Measurements from ENCODE around the gene EXOC4.
"Not testable (repeated sequence)": the region's sequence is repeated elsewhere in the genome, so short reads cannot be mapped to it uniquely, and the experiment has no call there.

Gene EXOC4

DNA sequence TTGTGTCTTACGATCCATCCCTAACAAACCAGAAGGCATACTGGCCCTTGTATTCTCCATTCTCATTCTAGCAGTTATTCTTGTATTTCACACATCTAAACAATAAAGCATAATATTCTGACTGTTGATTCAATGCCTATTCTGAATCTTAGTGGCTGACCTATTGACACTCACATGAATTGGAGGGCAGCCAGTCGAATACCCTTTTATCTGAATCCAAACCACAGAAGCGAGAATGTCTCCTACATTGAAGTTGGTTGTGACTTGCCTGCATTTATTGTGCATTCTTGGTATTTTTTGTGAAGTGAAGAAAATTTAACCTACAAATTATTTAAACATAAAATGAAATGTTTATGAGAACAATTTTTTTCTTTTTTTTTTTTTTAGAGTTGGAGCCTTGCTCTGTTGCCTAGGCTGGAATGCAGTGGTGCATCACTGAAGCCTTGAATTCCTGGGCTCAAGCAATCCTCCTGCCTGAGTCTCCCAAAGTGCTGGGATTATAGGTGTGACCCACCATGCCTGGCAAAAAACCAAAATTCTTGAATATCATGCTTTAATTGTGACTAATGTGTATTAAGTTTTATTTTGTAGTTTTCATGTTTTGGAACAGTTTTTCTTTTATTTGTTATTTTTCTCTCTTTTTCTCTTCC, 22.7 kb downstream of the EXOC4 start:
- DNase-seq, result no peak

GRCh38 chr7:133278975-133279374, 26.1 kb downstream of the EXOC4 start:
- not testable (repeated sequence) for DNase-seq

DNA sequence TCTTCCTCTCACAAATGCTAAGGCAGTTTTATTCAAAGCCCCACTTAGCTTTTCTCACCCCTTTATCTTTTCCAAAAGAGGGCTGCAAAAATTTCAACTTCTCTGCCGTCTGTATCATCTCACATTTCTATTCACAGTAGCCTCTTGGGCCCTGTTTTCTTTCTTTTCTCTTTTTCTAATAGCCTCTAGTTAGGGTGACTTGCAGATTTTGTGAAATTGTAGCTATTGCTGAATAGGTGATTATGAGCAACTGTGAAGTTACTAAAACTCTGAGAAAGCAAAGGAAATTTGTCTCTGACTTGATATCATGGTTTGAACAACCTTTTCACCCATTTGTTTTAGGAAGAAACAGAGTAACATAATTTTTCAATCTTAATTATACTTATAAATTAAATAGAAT, 29.2 kb downstream of the EXOC4 start:
- no peak for DNase-seq

DNA sequence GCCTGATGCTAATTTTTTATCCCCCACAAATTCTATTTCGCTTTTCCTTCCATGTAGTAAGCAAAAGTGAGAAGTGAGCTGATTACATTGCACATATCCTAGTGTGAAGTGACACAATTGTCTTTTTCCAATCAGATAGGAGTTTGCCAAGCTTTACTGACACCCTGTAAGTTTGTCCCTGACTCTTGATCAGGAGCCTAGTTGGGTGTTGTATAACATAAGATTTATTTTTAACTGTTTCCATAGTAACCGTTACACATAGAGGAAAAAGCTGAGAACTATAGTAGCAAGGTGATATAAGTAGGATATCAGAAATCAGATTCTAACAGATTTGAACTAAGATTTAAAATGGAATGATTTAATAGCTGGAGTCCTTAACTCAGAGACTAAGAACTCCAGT, 31.2 kb downstream of the EXOC4 start:
- DNase-seq, result no peak

- DNase-seq, result no peak
Measured at GRCh38 chr7:133288970-133289369, 36.1 kb downstream of the EXOC4 start.

DNA sequence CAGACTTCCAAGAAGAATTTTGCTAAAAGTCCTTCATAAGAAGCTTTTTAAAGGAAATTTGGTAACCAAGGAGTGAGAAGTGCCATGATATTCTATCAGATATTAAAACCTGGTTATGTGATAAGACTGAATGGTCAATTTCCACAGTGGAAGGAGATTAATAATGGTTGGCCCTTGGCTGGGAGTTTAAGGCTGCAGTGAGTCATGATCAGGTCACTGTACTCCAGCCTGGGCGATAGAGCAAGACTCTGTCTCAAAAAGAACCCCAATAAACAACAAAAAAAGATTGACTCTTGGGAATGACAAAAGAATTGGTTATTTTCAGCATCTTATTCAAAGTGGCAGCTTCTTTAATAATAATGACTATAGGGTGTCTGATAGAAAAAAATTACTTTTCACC, 37.2 kb downstream of the EXOC4 start:
- DNase-seq, result no peak

- DNase-seq, result no peak
Measured at GRCh38 chr7:133290676-133291333, 37.9 kb downstream of the EXOC4 start.

GRCh38 chr7:133292631-133293030, 39.8 kb downstream of the EXOC4 start:
- no peak for DNase-seq

DNA sequence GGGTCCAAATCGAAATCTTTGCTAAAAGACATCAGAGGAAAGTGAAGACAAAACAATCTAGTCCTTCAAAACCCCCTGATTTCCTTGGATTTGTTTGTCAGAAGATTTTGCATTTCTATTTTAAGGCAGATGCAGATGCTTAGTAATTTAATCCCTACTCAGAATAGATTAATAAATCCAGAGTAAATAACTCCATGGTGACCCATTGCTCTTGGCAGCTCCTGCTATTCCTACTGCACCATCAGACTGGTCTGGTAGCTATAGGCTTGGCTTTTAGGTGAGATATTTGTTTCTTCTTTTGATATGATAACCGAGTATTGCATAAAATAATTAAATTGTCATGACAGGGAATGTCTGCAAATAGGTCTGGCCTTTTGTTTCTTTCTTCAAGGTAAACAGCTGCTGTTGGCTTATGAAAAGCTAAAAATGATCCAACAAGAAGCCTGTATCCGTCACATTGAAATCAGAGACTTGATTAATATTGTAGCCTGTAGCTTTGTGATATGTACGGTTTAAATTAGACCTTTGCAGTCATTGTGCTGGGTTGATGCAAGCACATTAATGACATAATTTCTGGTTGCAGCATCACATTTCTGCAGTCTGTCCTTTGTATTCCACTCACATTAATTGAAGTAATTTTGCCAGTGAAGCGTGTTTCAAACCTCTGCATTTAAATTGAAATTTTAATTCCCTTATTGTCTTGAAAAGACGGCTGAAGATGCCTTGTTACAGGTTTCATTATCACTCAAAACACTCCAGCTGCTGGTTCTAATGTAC, 40.7 kb downstream of the EXOC4 start:
- peak; percentile 34 for DNase-seq

GRCh38 chr7:133294234-133294633, 41.4 kb downstream of the EXOC4 start:
- DNase-seq, result no peak

DNA sequence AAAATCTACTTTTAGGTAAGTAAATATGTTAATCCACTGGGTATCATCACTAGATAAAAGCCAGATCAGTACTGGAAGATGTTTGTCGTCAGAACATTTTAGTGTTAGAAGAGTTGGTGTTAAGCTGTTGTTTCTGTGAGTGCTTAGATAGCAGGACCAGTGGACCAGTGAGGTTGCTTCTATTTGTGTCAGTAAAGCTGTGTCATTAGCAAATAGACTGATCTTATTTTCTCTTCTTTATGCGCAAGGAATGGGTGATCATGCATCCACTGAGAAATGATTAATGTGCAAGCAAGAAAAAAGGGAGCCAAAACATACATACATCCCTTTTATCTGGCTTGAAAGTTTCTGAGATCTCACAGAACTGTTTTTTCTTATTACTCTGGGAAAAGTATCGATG, 42.6 kb downstream of the EXOC4 start:
- DNase-seq, result no peak

GRCh38 chr7:133297093-133297492, 44.2 kb downstream of the EXOC4 start:
- DNase-seq, result no peak

DNA sequence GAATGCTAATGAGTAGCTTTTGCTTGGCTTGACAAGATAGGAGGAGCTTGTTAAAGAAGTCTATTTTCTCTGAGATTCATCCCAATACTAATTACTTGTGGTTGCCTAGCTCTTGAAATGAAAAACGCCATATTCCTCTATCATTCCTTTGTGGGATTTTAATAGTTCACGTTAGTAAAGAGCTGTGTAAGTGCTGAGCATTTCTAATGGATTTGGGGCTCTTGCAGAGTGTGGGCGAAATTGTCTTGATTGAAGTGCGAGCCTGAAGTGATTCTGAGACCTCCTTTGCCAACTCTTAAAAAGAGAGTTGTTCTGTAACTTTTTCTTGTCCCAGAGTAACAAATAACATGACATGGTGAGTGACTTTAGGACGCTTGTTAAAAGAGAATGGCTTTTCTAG, 45.2 kb downstream of the EXOC4 start:
- DNase-seq, result no peak

DNA sequence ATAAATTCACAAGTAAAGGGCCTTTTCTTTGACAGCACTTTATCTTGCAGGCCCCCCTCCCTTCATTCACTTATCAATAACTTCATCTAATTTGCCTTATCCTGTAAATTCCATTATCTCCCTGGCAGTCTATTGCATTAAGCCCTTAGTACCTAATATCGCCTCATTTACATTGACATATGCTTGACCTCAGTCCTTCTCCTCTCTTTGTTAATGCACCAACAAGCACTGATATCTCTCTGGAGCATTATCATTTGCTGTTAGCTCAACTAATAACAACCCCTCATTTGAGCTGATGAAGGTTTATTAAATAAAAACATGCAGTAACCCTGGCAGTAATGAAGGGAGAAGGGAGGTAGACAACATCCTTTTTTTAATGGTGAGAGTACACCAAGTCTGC, 46.8 kb downstream of the EXOC4 start:
- DNase-seq, result no peak

- DNase-seq, result no peak
Measured at GRCh38 chr7:133300088-133300487, 47.2 kb downstream of the EXOC4 start.

GRCh38 chr7:133300811-133301210, 47.9 kb downstream of the EXOC4 start:
- DNase-seq, result no peak

DNA sequence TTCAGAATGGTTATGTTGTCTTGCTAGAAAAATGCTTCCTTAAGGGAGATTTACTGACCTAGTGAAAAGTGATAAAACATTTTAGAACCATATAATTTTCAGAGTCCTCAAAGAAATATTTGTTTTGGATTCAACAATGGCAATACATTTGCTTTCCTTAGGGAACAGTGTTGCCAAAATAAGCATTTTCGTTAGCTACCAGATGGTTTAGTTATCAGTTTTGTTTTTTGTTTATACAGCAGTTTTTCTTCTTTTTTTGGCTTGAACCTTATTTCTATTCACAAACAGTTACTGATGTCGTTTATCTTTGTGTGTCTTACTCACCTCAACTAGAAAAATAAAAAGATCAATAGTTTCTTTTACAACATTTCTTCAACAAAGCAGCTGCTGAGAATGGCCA, 48.6 kb downstream of the EXOC4 start:
- DNase-seq, result no peak

DNA sequence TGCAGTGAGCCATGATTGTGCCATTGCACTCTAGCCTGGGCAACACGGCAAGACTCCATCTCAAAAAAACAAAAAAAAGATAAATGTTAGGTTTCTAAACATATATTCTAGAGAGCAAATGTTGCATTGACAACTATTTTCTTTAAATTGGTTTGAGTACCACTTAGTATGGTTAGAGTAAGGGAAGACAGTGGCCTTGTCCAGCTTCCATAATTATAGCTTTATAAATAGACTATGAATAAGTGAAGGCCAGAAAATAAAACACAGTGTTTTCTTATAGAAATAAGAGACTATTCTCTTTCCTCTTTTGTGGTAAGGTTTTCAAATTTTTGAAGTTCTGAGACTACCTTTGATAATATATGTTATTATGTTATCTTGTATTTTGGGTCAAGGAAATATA, 50.5 kb downstream of the EXOC4 start:
- DNase-seq, result no peak

DNA sequence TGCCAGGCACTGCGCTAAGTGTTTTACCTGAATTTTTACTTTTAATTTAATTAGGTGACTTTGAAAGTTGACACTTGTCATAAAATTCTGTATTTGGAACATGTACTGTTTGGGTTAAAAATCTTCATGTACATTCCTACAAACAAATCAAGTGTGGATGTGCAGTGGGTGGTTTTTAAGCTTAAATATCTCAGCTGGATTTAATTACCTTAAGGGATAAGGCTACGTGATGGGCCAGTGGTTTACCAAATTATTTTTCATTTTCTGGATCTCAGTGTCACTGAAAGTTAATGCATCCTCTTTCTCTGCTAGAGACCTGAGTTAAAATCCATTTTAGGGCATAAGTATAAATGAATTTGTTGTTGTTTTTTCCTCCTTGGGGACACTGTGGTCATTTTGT, 51.1 kb downstream of the EXOC4 start:
- DNase-seq, result no peak

DNA sequence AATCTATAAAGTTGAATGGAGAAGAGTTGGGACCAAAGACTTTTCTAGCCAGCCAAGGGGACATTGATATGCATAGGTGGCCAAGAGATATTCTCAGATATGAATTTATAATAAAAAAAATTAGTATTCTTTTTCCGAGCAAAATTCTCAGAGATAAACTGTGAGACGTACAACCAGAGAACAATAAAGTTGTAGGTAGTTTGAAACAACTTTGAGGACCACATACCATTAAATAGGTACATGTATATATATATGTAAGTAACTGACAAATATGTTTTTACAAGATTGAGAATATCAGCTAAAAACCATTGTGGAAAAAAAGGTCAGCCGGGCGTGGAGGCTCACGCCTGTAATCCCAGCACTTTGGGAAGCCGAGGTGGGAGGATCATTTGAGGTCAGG, 56.5 kb downstream of the EXOC4 start:
- no peak for DNase-seq

DNA sequence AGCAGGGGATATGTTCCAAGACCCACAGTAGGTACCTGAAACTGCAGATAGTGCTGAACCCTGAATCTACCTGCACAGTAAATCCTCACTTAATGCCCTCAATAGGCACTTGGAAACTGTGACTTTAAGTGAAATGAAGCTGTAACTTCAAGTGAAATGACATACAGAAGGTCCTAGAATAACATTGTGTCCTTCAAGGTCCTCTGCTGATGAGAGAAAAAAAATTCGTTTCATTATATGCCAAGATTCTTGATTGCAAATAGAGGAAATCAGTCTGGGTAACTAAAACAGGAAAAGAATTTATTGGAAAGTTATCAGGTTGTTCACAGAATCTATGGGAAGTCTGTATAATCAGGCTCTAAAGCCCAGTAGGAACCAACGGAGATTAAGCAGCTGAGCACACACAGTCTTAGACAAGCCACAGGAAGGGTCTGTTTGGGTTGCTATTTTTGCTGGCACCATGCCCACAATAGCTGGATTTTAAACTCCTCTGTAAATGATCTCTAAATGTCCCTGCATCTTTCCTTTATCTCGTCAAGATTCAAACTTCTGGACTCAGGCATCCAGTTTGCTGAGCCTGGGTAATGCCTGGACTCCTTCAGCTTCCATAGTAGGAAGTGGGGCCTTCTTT, 57.5 kb downstream of the EXOC4 start:
- no peak for DNase-seq

GRCh38 chr7:133313575-133313974, 60.7 kb downstream of the EXOC4 start:
- no peak for DNase-seq

DNA sequence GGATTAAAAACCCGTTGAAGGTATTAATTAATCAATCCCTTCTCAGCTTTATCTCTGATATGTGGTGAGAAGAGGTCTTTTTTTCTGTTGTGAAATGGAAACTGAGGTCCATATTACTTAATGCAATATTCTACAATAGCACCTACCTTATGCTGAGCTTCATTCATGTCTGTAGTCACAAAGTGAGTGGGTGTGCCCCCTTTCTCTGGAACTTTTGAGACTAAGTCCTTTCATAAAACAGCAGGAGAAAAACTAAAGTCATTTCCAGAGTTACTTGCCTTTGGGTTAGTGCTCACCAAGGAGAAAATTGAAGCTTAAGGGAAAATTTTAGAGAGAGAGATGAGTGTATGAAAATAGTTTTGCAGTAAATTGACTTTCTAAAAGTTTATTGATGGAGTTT, 61.2 kb downstream of the EXOC4 start:
- DNase-seq, result no peak

All from NCI-H524 treated with DMSO at 0.1 percent for 48 hours (cell line).